Amygdala (tissue), 56 donors: ENCODE results near the gene PDCD6IP.
"Not testable (repeated sequence)": the region's sequence is repeated elsewhere in the genome, so short reads cannot be mapped to it uniquely, and the experiment has no call there.

Experiments used
- DNase-seq, 56 donors: peaks; one replicate each; lab custom pipeline; 2025; lab: John Stamatoyannopoulos, UW

The PDCD6IP gene, protein sequence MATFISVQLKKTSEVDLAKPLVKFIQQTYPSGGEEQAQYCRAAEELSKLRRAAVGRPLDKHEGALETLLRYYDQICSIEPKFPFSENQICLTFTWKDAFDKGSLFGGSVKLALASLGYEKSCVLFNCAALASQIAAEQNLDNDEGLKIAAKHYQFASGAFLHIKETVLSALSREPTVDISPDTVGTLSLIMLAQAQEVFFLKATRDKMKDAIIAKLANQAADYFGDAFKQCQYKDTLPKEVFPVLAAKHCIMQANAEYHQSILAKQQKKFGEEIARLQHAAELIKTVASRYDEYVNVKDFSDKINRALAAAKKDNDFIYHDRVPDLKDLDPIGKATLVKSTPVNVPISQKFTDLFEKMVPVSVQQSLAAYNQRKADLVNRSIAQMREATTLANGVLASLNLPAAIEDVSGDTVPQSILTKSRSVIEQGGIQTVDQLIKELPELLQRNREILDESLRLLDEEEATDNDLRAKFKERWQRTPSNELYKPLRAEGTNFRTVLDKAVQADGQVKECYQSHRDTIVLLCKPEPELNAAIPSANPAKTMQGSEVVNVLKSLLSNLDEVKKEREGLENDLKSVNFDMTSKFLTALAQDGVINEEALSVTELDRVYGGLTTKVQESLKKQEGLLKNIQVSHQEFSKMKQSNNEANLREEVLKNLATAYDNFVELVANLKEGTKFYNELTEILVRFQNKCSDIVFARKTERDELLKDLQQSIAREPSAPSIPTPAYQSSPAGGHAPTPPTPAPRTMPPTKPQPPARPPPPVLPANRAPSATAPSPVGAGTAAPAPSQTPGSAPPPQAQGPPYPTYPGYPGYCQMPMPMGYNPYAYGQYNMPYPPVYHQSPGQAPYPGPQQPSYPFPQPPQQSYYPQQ

DNA sequence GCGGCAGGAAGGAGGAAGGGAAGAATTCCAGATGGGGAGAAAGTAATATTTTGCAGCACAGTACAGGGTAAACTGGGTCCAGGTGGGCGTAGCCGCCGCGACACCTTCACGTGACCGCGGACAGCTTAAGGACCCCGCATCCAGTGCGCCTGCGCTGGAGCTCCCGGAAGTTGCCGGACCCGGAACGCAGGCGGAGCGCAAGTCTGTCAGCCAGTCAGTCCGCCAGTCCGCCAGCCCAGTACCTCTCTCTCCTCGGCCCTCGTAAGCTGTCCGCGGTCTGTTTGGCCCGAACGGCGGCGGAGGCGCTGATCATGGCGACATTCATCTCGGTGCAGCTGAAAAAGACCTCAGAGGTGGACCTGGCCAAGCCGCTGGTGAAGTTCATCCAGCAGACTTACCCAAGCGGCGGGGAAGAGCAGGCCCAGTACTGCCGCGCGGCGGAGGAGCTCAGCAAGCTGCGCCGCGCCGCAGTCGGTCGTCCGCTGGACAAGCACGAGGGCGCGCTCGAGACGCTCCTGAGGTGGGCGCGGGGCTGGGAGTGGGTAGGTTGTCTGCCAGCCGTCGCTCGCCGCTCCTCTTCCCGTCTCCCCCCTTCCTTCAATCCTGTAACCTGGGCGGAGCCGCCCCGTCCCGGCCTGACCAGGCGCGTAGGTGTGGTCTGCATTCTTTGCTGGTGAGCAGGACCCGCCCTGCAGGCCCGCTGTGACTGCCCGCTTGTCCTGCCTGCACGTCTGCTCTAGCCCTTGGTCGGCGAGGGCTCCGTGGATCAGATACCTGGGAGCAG is at the start of gene PDCD6IP:
PDCD6IP (plus strand) TSS at position 213 of the 784 bp plus-strand sequence; CDS start at position 312, 99 bp downstream.
- peak; percentile 38 to 95 (median 85) for DNase-seq

DNA sequence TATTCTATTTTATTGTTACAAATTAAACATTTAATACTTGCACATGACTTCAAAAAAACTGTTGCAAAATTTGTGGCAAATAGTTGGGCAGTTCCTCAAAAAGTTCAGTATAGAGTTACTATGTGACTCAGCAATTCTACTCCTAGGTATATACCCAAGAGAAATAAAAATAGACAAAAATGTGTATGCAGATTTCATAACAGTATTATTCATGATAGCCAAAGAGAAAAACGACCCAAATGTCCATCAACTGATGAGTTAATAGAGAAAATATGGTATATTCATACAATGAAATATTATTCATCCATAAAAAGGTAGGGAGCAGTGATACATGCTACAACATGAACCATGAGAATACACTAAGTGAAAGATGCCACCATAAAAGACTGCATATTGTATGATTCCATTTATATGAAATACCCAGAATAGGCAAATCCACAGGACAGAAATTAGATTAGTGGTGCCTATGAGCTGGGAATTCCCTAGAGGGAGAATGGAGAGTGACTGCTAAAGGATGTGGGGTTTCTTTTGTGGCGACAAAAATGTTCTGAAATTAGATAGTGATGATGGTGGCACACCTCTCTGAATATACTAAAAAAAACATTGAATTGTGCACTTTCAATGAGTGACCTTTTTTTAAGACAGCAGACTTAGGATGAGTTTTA is 48.8 kb upstream of the PDCD6IP start:
- no peak for DNase-seq

DNA sequence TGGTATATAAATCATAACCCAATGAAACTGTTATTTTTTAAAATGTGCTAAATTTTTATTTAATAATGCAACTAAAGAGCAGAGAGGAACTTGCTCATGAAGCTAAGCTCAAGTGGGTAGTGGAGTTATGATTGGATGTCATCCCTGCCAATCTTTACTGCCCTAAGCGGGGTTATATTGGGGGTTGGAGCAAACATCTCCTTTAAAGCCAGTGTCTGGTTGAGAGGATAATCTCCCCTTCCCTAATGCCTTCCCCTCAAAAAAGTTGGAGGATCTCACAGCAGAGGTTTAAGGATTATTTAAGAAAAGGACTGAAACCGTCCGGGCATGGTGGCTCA is 48.2 kb upstream of the PDCD6IP start:
- no peak for DNase-seq

DNA sequence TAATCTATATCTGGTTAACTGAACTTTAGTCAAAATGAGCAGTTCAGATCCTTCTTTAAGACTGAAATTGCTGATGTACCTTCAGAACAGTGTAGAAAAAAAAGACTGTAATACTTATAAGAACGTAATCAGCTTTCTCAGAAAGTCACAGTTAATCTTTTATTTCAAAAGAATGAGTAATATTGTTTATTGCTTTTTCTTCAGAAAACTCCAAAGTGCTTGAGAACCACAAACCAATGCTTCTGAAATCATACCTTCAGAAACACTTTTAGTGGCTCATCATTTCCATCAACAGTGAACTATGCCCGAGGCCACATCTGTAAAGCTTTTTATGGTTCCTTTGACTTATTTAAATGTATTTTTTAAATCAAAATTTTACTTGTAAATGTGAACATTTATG is 47.1 kb upstream of the PDCD6IP start:
- DNase-seq = no peak

DNA sequence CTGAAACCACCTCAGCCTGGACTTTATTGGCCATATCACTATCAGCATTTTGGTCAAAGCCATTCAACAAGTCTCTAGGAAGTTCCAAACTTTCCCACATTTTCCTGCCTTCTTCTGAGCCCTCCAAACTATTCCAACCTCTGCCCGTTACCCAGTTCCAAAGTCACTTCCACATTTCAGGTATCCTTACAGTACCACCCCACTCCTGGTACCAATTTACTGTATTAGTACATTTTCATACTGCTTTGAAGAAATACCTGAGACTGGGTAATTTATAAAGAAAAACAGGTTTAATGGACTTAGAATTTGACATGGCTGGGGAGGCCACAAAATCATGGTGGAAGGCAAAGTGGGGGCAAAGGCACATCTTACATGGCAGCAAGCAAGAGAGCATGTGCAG is 44.0 kb upstream of the PDCD6IP start:
- not testable (repeated sequence) for DNase-seq

DNA sequence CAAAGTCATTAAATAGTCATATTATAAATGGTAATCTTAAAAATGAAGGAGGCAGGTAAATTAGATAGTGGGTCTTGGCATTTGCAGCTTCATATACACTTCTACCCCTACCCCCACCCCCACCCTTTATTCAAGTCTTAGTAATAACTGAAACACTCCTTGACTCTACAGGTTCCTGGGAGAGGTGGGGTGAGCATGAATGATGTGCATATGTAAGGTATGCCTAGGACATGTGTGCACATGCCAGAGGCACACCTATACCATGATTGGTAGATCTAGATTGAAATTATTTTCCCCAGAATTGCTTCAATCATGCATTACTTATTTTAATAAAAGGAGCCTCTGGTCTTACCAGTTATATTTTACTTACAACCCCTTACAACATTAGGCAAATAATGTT is 40.1 kb upstream of the PDCD6IP start:
- no peak for DNase-seq

DNA sequence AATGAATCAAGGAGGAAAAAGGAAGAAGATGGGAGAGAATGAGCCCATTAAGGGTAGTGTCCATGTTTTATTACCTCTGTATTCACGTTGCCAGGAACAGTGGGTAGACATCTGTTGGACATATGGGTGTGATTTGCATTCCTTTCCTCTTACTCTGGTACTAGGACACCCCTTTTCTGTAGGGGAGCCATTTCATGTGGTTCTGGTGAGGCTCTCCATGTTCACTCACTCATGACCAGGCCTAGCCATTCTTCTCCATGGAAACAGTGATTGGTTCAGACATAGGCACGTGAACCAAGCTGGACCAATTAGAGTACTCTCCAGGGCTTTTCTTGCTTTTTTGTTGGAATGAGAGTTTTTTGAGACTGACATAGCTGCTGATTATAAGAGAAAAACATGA is 39.6 kb upstream of the PDCD6IP start:
- DNase-seq = no peak

DNA sequence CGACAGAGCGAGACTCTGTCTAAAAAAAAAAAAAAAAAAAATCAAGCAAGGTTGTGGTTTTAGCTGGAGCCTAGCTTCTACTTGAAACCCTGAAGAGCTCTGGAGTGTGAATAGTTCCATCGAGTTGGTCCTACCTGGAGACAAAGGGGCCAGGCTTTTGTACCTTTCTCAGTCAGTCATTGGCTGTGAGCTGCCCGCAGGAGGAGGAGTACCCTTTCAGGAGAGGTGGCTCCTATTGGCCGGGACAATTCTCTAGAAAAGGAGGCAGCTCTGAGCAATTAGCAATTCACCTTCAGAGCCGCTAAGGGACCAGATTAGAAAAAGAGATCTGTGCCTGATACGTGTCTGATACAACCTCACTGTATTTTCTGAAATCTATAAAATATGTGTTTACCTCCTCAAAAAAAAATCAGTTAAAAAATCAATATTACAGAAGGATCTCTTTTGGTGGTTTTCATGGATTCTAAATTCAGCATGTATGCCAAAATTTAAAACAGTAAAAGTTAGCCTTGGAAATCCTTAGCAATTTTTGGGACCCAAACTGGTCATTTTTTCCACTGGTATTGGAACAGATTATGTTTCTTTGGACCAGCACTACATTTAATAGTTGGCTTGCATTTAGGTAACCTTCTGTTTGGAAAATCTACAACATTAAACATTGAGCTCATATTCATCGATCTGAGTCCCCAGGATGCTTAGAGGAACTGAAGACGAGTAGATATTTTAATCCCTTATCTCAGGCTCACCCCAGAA is 29.7 kb upstream of the PDCD6IP start:
- DNase-seq = no peak

DNA sequence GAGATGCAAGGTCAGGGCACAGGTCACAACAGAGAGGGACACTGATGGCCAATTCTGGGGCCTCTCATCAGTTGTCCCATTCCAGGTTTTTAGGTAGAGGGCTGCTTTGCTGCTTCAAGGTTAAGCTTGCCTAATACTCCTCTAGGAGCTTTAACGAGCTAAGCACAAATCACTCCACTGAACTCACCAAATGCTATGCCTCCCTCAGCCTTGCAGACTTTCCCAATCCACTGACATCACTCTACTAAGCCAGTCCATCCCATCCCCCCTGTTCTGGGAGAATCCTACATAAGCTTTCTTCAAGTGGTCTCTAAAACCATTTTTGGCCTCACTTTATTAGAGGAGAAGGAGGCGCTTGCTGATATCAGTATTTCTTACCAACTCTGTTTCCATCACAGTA is 24.8 kb upstream of the PDCD6IP start:
- DNase-seq = no peak

DNA sequence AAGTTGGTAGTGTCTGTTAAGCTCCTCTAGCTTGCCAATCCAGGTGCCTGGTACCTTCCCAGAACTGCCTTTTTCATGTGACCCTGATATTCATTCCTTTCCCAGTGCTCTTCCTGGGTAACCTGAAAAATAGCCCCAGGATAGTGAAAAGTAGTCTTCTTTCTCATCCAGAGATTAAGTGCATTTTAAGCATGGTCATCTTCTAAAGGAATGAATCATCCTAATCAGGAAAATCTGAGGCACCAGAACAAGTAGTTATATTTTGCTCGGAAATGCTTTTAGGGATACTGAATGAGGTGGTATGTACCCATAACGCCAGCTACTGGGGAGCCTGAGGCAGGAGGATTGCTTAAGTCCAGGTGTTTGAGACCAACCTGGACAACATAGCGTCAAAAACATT is 23.1 kb upstream of the PDCD6IP start:
- DNase-seq = no peak

DNA sequence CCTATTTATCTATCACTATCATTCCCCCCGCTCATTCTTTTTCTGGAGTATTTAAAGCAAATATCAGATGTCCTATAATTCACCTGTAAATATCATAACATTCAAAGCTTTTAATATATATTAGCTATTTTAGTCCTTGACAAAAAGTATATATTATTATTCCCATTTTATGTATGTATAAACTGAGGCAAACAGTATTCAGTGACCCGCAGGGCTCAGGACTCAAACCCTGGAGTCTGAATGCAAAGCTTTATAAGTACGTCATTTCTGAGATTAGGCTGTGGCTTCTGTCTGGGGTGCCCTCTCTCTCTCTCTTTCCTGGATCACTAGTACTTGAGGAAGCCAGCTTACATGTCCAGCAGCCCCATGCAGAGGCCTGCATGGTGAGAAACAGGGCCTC is 20.4 kb upstream of the PDCD6IP start:
- DNase-seq = no peak

DNA sequence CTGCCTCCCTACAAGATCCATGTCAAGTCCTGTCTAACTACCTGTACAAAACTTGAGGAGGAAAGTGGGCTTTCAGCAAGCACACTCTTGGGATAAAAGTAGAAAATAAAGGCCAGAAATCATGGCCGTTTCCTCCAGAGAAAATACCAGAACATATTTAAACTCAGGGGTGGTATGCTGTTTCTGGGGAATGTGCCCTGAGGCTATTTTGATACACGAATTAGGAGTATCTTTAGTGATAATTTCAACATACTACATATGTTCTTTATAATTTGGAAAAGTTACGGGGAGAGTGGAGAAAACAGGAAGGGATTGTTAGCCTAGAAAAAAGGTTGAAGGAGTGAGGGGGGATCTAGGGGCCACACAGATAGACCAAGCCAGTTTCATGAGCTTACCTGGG is 18.7 kb upstream of the PDCD6IP start:
- DNase-seq = no peak

DNA sequence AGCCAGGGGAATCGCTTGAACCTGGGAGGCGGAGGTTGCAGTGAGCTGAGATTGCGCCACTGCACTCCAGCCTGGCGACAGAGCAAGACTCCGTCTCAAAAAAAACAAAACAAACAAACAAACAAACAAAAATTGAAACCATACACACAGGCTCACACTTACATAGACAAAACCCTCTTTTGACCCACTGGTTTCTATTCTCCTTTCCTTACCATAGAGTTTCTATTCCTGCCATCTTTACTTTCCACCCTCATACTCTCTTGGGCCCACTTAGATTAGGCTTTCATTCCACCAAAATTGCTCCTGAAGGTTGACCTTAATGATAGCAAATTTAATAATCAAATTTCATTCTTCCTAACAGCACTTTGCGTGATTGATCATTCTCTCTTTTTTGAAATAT is 17.0 kb upstream of the PDCD6IP start:
- DNase-seq = not testable (repeated sequence)

DNA sequence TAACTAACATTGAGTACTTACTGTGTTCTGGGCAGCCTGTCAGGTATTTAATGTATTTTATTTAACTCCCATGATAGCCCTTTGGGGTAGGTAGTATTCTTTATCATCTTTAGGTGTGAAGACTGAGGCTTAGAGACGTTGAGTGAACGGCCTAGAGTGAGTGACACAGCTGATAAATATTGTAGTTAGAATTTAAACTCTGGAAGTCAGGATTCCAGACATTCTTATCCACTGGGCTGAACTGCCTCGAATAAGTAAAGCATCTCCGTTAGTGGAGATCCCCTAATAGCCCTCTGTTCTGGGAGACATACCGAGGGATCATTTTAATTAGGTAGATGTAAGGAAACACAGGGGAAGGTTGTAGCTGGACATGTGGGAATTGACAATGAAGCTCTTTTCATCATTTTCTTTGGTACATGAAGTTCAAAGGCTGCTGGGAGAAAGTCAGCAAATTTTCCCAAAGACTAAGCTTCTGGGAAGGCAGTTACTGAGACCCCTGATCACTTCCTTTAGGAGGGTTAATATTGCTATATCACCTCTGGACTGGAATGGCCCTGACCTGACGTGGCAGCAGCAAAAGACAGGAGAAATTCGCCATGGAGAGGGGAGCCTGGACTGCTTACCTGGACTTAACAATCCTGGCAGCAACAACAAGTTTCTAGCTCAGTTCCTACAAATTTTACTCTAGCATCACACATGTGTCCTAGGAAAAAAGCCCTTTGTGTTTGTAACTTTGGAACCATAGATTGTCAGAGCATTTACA is 11.7 kb upstream of the PDCD6IP start:
- no peak for DNase-seq

DNA sequence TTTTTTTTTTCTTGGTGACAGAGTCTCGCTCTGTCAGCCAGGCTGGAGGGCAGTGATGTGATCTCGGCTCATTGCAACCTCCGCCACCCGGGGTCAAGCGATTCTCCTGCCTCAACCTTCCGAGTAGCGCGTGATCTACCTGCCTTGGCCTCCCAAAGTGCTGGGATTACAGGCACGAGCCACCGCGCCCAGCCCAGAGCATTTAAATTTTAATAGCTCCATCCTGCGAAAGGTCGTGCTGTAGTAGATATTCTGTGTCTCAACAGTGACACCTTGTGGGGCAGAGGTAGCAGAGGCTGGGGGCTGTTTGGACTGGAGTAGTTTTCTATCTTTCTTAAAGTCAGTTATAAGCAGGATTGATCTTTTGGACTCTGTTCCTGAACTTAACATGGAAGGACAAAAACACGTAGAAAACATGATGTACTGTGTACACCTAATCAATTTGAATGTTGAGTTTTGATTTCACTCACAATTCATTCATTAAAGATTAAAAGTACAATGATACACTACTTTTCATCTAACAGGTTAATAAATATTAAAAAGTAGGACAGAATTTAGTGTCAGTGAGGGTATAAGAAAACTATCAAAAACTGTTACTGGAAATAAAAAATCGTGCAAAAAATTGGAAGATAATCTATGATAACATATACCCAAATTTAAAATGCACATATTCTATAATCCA is 11.0 kb upstream of the PDCD6IP start:
- peak in 42 of 56 donors; percentile 0 to 70 (median 14) for DNase-seq

DNA sequence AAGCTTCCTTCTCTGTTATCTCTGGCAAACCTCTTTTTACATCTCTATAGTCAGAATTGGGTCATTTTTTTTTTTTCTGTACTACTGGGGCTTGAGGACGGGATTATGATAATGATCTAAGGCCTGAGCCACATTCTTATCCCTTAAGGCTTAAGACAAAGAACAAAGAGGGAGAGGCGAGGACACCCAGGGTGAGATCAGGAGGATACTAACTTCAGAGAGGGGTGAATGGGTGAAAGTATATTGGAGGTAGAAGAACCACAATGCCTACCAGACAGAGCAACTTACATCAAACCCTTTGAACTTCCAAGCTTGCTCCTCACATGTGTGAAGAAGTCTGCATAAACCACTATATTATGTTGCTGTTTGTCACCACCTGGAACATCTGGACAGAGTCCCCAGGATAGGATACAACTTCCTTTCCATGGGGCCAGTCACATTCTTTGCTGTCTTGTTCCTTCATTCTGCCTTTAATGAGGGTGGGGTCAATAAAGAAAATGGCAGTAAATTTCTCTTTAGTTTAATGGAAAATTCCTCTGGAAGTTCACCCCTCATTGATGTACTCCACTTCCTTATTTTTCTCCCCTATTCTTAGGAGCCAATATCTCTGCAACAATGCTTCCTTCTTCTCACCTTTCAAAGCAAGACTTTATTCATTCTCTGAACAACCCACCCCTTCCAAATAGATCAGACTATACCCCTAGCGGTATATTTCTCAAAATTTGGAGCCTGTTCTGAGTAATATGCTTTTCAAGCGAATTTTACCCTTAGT is 9.1 kb upstream of the PDCD6IP start:
- DNase-seq = no peak

DNA sequence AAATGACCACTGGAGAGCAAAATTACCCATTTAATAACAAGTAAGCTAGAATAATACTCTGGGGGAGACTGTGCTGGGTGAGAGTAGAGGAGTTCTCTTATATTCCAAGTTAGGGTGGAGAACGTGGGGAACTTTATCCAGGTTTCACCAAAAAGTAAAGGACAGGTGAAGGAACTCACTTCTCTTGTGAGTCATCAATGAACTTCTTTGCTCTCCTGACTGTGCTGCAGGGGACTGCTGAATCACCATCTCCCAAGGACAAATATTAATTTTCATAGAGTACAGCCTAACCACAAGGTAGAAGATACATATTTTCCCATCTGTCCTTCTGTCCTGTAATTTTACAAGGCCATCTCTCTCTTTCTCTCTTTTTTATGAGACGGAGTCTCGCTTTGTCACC is 8.3 kb upstream of the PDCD6IP start:
- no peak for DNase-seq
